NCI-H1048 (cell line): ENCODE measurements around the gene UBASH3A.

ENCODE experiments used
- DNase-seq: peaks from one replicate; lab custom pipeline; 2025; lab: John Stamatoyannopoulos, UW

UBASH3A gene

DNA sequence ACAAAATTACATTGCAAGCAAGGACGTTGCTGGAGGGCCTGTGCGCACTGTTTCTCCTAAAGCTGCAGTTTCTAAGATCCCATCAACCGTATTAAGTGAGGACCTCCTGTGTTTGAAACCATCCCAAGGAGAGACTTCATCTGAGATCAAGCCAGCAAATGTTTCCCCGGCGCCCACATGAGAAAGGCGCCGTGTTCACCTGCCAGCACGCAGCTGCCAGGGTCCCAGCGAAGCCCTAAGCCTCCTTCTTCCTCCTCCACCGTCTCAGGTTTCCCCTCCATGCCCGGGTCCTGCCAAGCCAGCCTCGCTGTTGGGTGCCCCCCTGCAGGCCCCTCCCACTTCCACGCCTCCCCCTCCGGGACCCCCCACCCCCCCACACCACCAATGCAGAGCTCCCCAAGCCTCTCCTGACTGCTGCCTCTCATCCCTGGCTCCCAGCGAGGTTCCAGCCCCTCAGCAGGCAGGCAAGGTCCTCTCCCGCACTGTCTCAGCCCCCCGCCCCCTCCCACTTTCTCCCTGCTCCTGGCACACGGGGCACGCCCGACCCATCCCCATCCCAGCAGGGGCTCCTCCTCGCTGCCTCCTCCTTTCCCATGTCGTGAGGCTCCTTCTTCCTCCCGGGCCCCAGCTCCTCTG is 28.7 kb upstream of the UBASH3A start:
- DNase-seq = no peak

DNA sequence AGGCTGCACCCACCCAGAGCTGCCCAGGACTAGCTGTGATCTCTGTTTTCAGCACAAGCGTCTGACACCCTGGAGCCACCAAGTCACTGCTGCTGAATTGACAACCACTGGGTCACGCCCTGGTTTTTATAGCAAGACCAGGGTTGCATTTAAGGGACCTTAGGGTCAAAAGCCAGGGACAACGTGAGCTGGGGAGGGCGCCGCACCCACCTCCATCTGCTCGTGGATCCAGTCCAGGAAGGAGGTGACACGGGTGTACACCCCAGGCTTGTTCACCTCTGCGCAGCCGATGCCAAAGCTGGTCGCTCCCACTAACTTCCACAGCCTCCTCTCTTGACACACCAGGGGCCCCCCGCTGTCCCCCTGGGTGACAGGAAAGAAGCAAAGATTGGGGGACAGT is 28.2 kb upstream of the UBASH3A start:
- no peak for DNase-seq

DNA sequence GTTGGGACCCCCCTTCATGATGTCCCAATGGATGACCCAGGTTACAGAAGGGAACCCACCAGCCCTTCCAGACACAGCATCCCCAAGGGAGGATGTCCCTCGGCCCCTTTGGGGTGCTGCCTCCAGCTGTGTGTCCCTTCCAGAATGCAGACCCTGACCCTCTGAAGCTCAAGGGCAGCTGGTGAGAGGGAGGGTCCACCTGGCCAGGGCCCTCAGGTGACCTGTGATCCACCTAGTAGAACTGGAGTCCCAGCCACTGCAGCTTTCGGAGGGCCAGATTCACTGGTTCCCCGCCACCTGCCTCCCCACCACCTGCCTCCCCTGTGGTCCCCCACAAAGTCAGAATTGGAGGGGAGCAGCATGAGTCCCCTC is 27.8 kb upstream of the UBASH3A start:
- no peak for DNase-seq

DNA sequence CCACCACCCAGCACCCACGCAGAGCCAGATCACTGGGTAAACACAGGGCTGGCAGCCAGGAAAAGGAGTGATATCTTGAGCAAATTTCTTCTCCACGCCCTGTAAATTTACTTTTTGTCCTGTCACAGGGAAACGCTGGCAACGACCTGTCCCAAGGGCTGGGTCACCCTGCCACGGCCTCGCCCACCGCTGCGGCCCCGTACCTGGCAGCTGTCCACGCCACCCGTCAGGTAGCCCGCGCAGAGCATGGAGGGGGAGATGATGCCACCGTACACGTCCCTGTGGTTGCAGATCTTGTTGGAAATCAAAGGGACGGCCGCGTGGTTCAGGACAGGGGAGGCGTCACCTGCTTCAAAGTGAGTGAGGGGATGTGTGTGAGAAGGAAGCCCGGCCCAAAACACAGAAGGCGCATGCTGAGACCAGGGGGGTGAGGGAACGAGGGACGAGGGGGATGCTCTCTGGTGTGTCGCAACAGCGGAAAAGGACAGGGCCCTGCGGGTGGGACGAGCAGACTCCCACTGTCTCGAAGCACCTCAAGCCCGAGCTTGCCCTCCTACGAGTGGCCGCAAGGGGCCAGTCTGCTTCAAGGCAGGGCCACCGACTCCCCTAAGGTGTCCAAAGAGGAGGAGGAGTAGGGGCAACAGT is 27.2 kb upstream of the UBASH3A start:
- no peak for DNase-seq

DNA sequence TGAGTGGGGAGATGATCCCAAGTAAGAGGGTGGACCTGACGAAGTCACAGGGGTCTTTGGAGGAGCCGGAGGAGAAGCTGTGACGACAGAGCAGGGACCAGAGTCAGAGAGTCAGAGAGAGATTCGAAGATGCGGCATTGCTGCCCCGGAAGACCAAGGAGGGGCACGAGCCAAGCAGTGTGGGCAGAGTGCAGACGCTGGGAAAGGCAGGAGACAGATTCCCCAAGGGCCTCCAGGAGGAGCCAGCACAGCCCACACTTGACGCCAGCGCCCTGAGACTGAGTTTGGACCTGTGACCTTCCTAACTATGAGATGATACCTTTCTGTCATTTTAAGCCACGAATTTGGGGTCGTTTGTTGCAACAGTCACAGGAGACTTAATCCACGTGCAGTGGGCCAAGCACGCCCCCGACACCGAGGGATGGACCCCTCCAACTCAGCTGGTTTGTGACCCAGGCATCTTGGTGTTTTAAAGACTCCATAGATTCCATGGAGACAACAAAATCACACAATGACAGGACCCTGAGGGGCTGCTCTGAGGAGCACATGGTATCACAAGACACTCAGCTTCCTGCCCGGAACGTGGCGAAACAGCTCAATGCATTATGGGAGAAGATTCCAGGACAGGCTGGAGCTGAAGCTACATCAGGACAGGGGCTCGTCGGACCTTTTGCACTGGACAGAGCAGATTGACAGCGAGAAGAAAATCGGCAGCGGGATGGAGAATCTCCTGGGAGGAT is 26.3 kb upstream of the UBASH3A start:
- DNase-seq = no peak

DNA sequence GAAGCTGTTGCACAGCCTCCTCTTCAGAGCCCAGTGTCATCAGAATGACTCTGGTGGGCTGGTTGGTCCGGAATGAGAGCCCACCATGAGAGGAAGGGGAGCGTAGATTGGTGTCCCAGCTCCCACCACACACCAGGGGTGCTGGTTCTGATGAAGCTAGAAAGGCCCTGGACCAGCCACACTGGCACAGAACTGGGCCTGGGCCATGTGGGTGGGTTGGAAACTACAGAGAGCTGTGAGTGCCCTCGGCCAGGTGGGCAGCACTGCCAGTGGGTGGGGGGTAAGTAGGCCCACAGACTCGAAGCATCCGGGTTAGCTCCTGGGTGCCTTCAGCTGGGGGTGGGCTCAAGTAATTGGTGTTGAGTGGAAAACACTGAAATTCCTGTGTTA is 25.8 kb upstream of the UBASH3A start:
- no peak for DNase-seq

DNA sequence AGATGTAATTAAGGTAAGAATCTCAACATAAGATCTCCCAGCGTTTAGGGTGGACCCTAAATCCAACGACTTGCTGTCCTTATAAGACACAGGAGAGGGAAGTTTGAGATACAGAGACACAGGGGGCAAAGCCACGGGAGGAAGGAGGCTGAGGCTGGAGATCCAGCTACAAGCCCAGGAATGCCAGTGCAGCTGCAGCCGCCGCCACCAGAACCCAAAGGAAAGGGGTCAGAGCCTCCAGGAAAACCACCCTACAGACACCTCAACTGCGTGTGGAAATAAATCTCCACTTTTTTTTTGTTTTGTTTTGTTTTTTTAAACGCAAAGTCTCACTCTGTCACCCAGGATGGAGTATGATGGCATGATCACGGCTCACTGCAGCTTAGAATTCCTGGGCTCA is 25.3 kb upstream of the UBASH3A start:
- DNase-seq = no peak

DNA sequence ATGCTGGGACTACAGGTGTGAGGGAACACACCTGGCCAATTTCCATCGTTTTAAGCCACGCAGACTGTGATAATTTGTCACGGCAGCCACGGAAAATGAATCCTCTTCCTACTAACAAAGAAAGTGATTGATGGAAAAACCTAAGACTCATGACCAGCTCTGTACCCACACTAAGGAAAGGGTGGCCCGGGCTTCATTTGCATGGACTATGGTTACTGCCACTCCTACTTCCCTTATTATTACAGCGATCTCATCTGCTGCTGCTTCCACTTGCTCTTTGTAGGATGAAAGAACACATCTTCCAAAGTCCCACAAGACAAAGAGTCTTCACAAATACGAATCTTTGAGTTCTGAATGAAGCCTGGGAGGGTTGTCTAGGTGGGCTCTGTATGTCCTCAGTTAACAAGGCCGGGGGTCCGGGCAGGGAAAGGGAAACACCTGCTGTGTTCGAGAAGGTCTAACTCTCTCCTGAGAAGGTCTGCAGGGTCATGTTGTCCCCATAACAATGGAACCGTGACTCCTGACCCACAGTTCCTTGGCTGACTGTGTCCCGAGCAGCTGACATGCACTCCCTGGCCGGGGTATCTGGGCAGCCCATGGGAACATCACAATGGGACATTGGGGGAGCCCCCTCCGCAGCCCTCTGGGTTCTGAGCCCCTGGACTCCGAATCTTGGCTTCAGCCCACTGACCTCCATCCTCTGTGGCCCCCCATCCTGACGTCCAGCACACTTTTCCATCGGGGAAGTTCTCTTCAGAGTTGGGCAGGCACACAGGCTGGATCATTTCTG is 24.1 kb upstream of the UBASH3A start:
- no peak for DNase-seq

DNA sequence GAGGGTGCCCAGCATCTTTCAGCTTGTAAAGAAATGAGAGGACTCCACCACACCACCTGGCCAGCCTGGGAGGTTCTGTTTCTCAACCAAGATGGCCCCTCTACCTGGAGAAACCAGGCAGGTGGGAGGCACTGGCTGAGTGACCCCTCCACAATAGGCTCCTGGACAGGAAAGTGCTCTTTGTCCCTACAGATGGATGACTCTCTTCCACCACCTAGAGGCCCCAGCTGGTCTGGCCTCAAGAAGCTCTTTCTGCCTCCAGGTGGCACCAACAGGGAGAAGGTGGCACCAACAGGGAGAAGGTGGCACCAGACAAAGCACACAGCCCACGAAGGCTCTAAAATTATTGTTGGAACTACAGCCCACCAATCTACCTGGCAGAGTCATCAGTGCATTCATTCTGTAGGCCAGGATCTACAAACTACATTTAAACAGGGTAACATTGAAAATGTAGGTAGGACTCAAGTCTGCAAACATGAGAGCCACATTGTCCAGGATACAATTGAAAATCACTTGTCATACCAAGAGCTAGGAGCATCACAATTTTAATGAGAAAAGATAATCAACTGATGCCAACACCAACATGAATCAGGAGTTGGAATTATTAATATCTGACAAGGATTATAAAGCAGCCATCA is 22.2 kb upstream of the UBASH3A start:
- DNase-seq = no peak

DNA sequence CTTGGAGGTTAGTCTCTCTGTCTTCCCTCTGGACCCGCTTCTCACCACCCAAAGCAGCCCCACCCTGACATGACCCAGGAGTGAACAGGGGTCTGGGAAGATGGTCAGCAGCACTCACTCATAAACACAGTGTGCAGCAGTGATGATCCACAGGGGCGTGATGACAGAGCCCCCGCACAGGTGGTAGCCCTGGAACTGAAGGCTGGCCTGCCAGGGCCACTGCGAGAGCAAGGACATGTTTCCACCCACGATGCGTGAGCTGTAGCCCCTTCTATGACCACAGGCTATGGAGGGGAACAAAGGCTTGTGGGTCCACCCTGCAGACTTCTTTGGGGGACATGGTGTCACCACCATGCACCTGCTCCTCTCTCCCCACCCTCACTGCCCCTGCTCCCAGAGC is 20.8 kb upstream of the UBASH3A start:
- no peak for DNase-seq

DNA sequence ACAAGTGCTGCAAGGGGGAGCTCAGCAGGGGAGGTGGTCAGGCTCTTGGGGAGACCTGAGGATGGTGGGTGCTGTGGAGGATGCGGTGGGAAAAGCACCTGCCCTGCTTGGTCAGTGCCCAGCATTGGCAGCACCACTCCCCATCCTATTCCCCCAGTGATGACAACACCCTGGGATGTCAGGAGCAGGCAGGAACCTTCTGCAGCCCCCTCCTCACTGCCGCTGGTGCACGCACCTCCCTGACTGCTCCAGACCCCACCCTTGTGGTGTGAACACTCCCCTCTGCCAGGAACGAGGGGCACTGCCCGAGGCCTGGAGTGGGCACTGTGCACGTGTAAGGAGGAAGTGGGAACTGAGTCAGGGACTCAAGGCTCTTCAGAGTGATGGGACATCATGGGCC is 20.4 kb upstream of the UBASH3A start:
- DNase-seq = no peak

DNA sequence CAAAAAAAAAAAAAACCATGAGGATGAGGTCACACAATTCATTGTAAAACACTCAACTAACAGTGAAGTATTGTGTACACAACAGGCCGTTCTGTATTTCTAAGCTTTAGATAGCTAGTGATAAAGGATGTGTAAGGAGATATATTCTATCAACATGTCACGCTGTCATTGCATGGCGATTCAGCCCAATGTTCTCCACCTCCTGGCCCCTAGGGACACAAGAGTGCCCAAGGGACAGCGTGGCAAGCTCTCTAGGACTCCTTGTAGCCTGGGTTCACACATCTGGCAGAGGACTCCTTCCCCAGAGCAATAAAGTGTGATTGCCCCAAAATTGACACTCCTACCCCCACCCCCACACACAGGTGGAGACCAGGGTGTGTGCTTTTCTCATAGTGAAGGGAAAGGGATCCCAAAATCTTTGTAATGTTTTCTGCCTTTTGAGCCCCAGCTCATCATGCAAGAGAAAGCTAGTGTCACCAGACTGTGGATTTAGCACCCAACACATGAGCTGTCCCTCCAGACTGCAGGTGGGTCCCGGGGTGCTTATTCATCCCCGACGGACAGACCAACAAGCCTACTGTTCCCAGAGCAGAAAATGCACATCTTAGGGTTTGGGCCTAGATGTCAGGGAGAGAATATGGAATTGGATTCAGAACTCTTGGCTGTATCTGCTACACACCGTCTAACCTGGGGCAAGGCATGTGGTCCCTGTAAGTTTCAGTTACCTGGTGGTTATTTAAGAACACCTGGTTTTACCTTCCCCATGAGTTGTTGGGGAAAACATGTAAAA is 19.4 kb upstream of the UBASH3A start:
- DNase-seq = no peak

DNA sequence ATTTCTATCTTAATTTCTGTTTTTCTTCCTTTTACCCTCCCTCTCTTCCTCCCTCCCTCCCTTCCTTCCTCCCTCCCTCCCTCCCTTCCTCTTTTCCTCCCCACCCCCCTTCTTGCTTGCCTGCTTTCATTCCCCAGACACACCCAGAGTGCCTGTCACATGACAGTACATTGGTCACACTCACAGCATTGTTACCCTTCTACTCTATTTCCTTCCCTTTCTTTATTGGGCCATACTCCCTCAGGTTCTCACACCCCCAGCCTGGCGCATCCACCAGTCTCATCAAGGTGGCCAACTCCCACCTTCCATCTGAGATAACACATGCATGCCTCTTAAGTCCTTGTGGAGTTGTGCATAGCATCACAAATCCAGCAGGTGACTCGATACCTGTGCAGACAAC is 18.7 kb upstream of the UBASH3A start:
- DNase-seq = no peak

DNA sequence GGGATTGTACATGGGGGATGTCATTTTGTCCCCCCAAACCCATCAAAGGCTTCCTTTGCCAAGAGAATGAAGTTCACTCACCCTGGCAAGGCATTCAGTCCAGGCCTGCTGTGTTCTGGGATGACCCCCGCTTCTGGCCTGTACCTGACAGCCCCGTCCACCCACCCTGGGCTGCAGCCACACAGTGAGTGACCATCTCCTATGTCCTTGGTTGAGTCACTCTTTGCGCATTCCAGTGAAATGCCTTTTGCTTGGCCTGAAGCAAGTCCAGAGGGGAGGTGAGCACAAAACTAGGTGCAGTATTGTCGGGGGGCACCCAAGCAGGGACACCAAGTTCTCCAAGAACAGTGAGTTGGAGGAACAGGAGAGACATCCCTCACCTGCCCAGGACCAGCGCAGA is 18.1 kb upstream of the UBASH3A start:
- DNase-seq = no peak

DNA sequence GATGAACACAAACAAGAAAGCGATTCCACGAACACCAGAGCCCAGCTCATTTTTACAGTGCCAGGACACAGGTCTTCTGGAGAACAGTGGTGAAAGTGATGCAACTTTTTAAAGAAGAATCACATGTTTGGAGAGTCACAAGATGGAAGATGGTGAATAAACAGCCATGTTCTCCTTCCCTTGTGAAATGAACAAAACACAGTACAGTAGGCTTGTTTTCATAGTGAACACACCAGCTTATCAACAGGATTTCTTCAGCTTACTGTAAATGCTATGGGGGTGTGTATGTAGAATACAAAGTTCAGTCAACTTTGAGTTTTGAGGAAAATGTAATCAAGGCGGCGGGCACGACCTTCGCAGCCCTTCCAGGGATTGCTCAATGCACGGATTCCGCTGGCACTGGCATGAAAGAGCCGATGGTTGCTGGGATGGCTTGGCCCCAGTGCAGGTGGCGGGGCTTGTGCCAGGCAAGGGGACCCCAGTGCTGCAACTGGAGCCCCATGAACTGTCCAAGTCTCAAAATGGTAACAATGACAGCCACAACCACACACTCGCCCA is 17.6 kb upstream of the UBASH3A start:
- DNase-seq = no peak

DNA sequence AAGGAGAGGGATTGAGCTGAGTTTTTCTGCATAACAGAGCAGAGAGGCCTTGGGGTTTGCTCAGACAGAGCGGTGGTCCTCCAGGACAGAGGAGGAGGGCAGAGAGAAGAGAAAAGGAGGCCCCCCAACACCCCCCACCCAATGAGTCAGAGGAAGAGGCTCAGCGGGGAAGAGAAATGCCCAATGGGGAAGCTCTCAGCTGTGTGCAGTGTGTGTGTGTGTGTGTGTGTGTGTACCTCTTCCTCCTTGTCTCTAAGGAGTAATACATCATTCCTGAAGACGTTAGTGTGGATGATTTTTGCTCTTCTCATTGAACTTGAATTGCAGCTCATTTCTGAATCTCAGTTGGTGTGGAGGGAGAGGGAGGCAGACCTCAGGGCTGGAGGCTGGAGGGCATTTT is 16.5 kb upstream of the UBASH3A start:
- no peak for DNase-seq

DNA sequence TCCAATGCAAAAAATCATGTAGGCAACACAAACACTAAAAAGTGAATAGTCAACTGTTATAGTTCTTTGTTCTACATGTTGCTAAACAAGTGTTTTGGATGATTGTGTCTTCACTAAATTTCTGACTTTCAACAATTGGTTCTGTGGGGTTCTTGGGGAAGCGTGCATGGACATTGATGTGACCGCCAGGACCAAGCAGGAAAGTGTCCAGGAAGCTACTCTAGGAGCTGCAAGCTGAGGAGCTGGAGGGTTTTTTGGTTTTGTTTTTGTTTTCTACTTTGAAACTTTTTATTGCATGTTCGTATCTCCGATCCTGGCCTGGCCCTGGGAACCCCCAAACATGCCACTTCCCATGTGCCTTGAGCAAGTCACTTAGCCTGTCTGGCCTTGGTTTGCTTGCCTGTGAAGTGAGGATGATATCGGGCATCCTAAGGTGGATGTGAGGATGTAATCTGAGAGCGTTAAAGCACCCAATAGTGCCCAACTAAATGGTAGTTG is 15.8 kb upstream of the UBASH3A start:
- no peak for DNase-seq

DNA sequence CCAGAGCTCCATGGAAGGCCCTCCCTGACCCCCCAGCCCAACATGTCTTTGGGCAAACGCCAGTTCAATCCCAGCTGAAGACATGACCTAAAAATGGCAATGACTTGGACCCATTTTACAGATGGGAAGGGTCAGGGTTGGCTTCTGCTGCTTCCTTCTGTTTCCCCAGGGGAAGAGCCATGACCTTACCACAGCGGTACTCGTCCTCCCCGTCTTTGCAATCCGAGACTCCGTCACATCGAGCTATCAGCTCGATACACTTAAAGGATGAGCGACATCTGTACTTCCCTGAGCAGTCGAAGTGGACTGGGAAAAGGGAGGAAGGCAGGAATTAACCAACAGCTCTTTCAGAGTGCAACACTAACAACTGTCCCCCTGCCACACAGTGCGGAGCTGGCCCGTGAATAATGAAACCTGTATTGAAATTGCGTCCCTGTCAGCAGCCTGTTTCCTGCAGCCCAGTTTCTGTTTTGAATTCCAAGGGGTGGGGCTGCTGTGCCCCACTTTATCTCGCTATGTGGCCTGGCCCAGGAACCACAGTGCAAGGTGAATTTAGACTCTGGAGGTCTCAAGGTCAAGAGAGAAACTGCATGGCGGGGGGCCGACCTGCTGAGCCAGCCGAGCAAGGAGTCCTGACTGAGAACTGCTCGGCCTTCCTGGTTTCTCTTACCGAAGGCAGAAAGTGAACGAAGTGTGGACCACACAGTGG is 14.8 kb upstream of the UBASH3A start:
- DNase-seq = no peak

DNA sequence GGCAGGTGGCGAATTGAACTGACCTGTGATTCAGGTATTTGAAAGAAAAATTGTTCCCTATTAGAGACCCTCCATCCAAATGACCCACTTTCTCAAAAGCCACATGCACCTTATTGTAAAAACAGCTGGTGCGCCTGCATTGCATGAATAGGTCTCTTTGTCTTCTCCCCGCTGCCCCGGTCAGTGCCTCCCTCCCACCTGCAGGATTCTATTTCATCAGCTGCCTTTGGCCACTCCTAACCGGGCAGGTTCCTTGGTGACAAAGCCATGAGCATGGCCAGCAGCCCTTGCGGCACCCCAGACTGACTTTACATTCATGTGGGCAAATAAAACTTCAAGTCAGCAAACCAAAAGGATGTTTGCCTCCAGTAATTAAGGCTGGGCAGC is 14.3 kb upstream of the UBASH3A start:
- DNase-seq = no peak

DNA sequence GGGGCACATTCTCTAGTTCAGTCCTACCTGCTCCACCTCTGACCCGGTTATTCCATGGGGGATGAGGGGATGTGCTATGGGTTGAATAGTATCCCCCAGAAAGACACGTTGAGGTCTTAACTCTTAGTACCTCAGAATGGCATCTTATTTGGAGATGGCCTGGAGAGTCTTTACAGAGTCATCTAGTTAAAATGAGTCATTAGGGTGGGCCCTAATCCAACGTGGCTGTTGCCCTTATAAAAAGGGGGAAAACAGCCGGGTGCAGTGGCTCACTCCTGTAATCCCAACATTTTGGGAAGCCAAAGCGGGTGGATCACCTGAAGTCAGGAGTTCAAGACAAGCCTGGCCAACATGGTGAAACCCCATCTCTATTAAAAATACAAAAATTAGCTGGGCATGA is 13.5 kb upstream of the UBASH3A start:
- no peak for DNase-seq
